DMS53 (cell line): Measurements from ENCODE around the gene ZBTB17.
A peak's percentile ranks its signal among the peaks of the same experiment; 100 is the strongest.
"Not testable (repeated sequence)": the region's sequence is repeated elsewhere in the genome, so short reads cannot be mapped to it uniquely, and the experiment has no call there.

Experiments
- DNase-seq: peaks from one replicate; lab custom pipeline; 2025; lab: John Stamatoyannopoulos, UW

The ZBTB17 gene

GRCh38 chr1:16011936-16012589, 36.2 kb upstream of the ZBTB17 start:
- DNase-seq: no peak

GRCh38 chr1:16010837-16011236, 34.9 kb upstream of the ZBTB17 start:
- no peak for DNase-seq

- DNase-seq: no peak
Observed at GRCh38 chr1:16009678-16010077, 33.8 kb upstream of the ZBTB17 start.

- peak; percentile 87 for DNase-seq
Observed at GRCh38 chr1:16009030-16009460, 33.1 kb upstream of the ZBTB17 start.

- DNase-seq: no peak
Observed at GRCh38 chr1:16007671-16008341, 31.9 kb upstream of the ZBTB17 start.

- no peak for DNase-seq
Observed at GRCh38 chr1:16006552-16007485, 30.9 kb upstream of the ZBTB17 start.

- DNase-seq: no peak
Observed at GRCh38 chr1:16006010-16006409, 30.1 kb upstream of the ZBTB17 start.

- no peak for DNase-seq
Observed at GRCh38 chr1:16005597-16005996, 29.7 kb upstream of the ZBTB17 start.

- DNase-seq: not testable (repeated sequence)
Observed at GRCh38 chr1:16001274-16001673, 25.4 kb upstream of the ZBTB17 start.

- DNase-seq: no peak
Observed at GRCh38 chr1:15998929-15999328, 23.0 kb upstream of the ZBTB17 start.

GRCh38 chr1:15997637-15998280, 21.9 kb upstream of the ZBTB17 start:
- no peak for DNase-seq

GRCh38 chr1:15997076-15997585, 21.2 kb upstream of the ZBTB17 start:
- no peak for DNase-seq

- peak; percentile 86 for DNase-seq
Observed at GRCh38 chr1:15994590-15995351, 18.9 kb upstream of the ZBTB17 start.

- peak; percentile 61 for DNase-seq
Observed at GRCh38 chr1:15994081-15994480, 18.2 kb upstream of the ZBTB17 start.

GRCh38 chr1:15993666-15994065, 17.8 kb upstream of the ZBTB17 start:
- no peak for DNase-seq

- no peak for DNase-seq
Observed at GRCh38 chr1:15992582-15993500, 16.9 kb upstream of the ZBTB17 start.

GRCh38 chr1:15992187-15992553, 16.3 kb upstream of the ZBTB17 start:
- DNase-seq: no peak

GRCh38 chr1:15991427-15992186, 15.7 kb upstream of the ZBTB17 start:
- no peak for DNase-seq

GRCh38 chr1:15989776-15990175, 13.9 kb upstream of the ZBTB17 start:
- no peak for DNase-seq
